ENCODE results near the gene METTL21C.

Gene METTL21C

GRCh38 chr13:102693250-102693649 lies 1.6 kb downstream of the METTL21C start:
- Mint-ChIP-seq H3K4me3 (no peak overlapping the region), H3K27ac (ENCODE audit: low read depth) (no peak overlapping the region), H3K27me3 (peaks cover 79% of the 10 kb centered on the region), H3K4me1 (peaks cover 3% of the 10 kb centered on the region), H3K36me3 (ENCODE audit: insufficient read depth) (no peaks in the 10 kb centered on the region), H3K9me3 (peaks cover 1% of the 10 kb centered on the region)
- no peak for DNase-seq (ENCODE audit: low spot score in 2 of 2)
- ATAC-seq (replicated peaks; ENCODE audit: extremely low read depth, poor library complexity, severe bottlenecking): no peak

- H3K4me3 Mint-ChIP-seq: no peak overlapping the region
- peaks cover 5% of the 10 kb centered on the region for H3K4me1 Mint-ChIP-seq
- H3K27ac Mint-ChIP-seq (ENCODE audit: low read depth): no peak overlapping the region
- no peaks in the 10 kb centered on the region for H3K36me3 Mint-ChIP-seq (ENCODE audit: insufficient read depth)
- ATAC-seq (replicated peaks; ENCODE audit: extremely low read depth, poor library complexity, severe bottlenecking) (no peak), DNase-seq (ENCODE audit: low spot score in 2 of 2) (no peak)
- H3K27me3 Mint-ChIP-seq: peaks cover 71% of the 10 kb centered on the region
- H3K9me3 Mint-ChIP-seq: no peaks in the 10 kb centered on the region
Observed at GRCh38 chr13:102692491-102692826, 2.4 kb downstream of the METTL21C start.

GRCh38 chr13:102690883-102691282 lies 4.0 kb downstream of the METTL21C start:
- H3K27ac Mint-ChIP-seq (ENCODE audit: low read depth): no peak overlapping the region
- H3K4me3 Mint-ChIP-seq: no peak overlapping the region
- DNase-seq (ENCODE audit: low spot score in 2 of 2) (no peak), ATAC-seq (replicated peaks; ENCODE audit: extremely low read depth, poor library complexity, severe bottlenecking) (no peak)
- peaks cover 56% of the 10 kb centered on the region for H3K27me3 Mint-ChIP-seq
- H3K4me1 Mint-ChIP-seq: peaks cover 5% of the 10 kb centered on the region
- no peaks in the 10 kb centered on the region for H3K9me3 Mint-ChIP-seq
- no peaks in the 10 kb centered on the region for H3K36me3 Mint-ChIP-seq (ENCODE audit: insufficient read depth)

- no peaks in the 10 kb centered on the region for H3K36me3 Mint-ChIP-seq (ENCODE audit: insufficient read depth)
- no peak overlapping the region for H3K4me3 Mint-ChIP-seq
- ATAC-seq (replicated peaks; ENCODE audit: extremely low read depth, poor library complexity, severe bottlenecking): no peak
- H3K27me3 Mint-ChIP-seq: peaks cover 31% of the 10 kb centered on the region
- no peaks in the 10 kb centered on the region for H3K9me3 Mint-ChIP-seq
- peaks cover 5% of the 10 kb centered on the region for H3K4me1 Mint-ChIP-seq
- H3K27ac Mint-ChIP-seq (ENCODE audit: low read depth): no peak overlapping the region
- DNase-seq (ENCODE audit: low spot score in 2 of 2): no peak
Observed at GRCh38 chr13:102688306-102688973, 6.4 kb downstream of the METTL21C start.

GRCh38 chr13:102687520-102687919 lies 7.3 kb downstream of the METTL21C start:
- H3K27me3 Mint-ChIP-seq: peaks cover 22% of the 10 kb centered on the region
- DNase-seq (ENCODE audit: low spot score in 2 of 2) (no peak), ATAC-seq (replicated peaks; ENCODE audit: extremely low read depth, poor library complexity, severe bottlenecking) (no peak)
- H3K4me1 Mint-ChIP-seq: peaks cover 5% of the 10 kb centered on the region
- H3K9me3 Mint-ChIP-seq: no peaks in the 10 kb centered on the region
- no peak overlapping the region for H3K27ac Mint-ChIP-seq (ENCODE audit: low read depth)
- no peaks in the 10 kb centered on the region for H3K36me3 Mint-ChIP-seq (ENCODE audit: insufficient read depth)
- H3K4me3 Mint-ChIP-seq: no peak overlapping the region

GRCh38 chr13:102686024-102686423 lies 8.8 kb downstream of the METTL21C start:
- Mint-ChIP-seq H3K4me3 (no peak overlapping the region), H3K4me1 (peaks cover 8% of the 10 kb centered on the region), H3K36me3 (ENCODE audit: insufficient read depth) (peaks cover 2% of the 10 kb centered on the region), H3K27ac (ENCODE audit: low read depth) (no peak overlapping the region), H3K27me3 (peaks cover 7% of the 10 kb centered on the region), H3K9me3 (no peaks in the 10 kb centered on the region)
- ATAC-seq (replicated peaks; ENCODE audit: extremely low read depth, poor library complexity, severe bottlenecking) (no peak), DNase-seq (ENCODE audit: low spot score in 2 of 2) (no peak)

- Mint-ChIP-seq H3K27ac (ENCODE audit: low read depth) (no peak overlapping the region), H3K4me1 (peaks cover 16% of the 10 kb centered on the region), H3K9me3 (no peaks in the 10 kb centered on the region), H3K36me3 (ENCODE audit: insufficient read depth) (peaks cover 11% of the 10 kb centered on the region), H3K27me3 (no peaks in the 10 kb centered on the region), H3K4me3 (no peak overlapping the region)
- ATAC-seq (replicated peaks; ENCODE audit: extremely low read depth, poor library complexity, severe bottlenecking) (no peak), DNase-seq (ENCODE audit: low spot score in 2 of 2) (no peak)
Observed at GRCh38 chr13:102683637-102684036, 11.2 kb downstream of the METTL21C start.

GRCh38 chr13:102682727-102683126 lies 12.1 kb downstream of the METTL21C start:
- H3K27ac Mint-ChIP-seq (ENCODE audit: low read depth): no peak overlapping the region
- peaks cover 19% of the 10 kb centered on the region for H3K36me3 Mint-ChIP-seq (ENCODE audit: insufficient read depth)
- H3K4me3 Mint-ChIP-seq: no peak overlapping the region
- H3K4me1 Mint-ChIP-seq: peaks cover 12% of the 10 kb centered on the region
- DNase-seq (ENCODE audit: low spot score in 2 of 2) (no peak), ATAC-seq (replicated peaks; ENCODE audit: extremely low read depth, poor library complexity, severe bottlenecking) (no peak)
- no peaks in the 10 kb centered on the region for H3K9me3 Mint-ChIP-seq
- no peaks in the 10 kb centered on the region for H3K27me3 Mint-ChIP-seq

GRCh38 chr13:102682211-102682610 lies 12.6 kb downstream of the METTL21C start:
- no peak for DNase-seq (ENCODE audit: low spot score in 2 of 2)
- Mint-ChIP-seq H3K27me3 (no peaks in the 10 kb centered on the region), H3K27ac (ENCODE audit: low read depth) (no peak overlapping the region), H3K9me3 (no peaks in the 10 kb centered on the region), H3K36me3 (ENCODE audit: insufficient read depth) (peaks cover 24% of the 10 kb centered on the region), H3K4me1 (peaks cover 12% of the 10 kb centered on the region), H3K4me3 (no peak overlapping the region)
- no peak for ATAC-seq (replicated peaks; ENCODE audit: extremely low read depth, poor library complexity, severe bottlenecking)

GRCh38 chr13:102680842-102681740 lies 13.8 kb downstream of the METTL21C start:
- Mint-ChIP-seq H3K4me3 (no peak overlapping the region), H3K36me3 (ENCODE audit: insufficient read depth) (peaks cover 30% of the 10 kb centered on the region), H3K9me3 (no peaks in the 10 kb centered on the region), H3K27ac (ENCODE audit: low read depth) (peak overlapping the region; percentile 1), H3K27me3 (no peaks in the 10 kb centered on the region), H3K4me1 (peaks cover 12% of the 10 kb centered on the region)
- DNase-seq (ENCODE audit: low spot score in 2 of 2) (no peak), ATAC-seq (replicated peaks; ENCODE audit: extremely low read depth, poor library complexity, severe bottlenecking) (peak; percentile 54)

- peaks cover 32% of the 10 kb centered on the region for H3K36me3 Mint-ChIP-seq (ENCODE audit: insufficient read depth)
- peak overlapping the region; percentile 1 for H3K27ac Mint-ChIP-seq (ENCODE audit: low read depth)
- no peak overlapping the region for H3K4me3 Mint-ChIP-seq
- H3K9me3 Mint-ChIP-seq: no peaks in the 10 kb centered on the region
- ATAC-seq (replicated peaks; ENCODE audit: extremely low read depth, poor library complexity, severe bottlenecking): no peak
- DNase-seq (ENCODE audit: low spot score in 2 of 2): no peak
- no peaks in the 10 kb centered on the region for H3K27me3 Mint-ChIP-seq
- H3K4me1 Mint-ChIP-seq: peaks cover 12% of the 10 kb centered on the region
Observed at GRCh38 chr13:102680133-102680717, 14.6 kb downstream of the METTL21C start.

- Mint-ChIP-seq H3K4me3 (no peak overlapping the region), H3K27ac (ENCODE audit: low read depth) (peak overlapping the region; percentile 1), H3K36me3 (ENCODE audit: insufficient read depth) (peaks cover 36% of the 10 kb centered on the region), H3K27me3 (no peaks in the 10 kb centered on the region), H3K4me1 (peaks cover 12% of the 10 kb centered on the region), H3K9me3 (no peaks in the 10 kb centered on the region)
- ATAC-seq (replicated peaks; ENCODE audit: extremely low read depth, poor library complexity, severe bottlenecking): no peak
- no peak for DNase-seq (ENCODE audit: low spot score in 2 of 2)
Observed at GRCh38 chr13:102679449-102680132, 15.3 kb downstream of the METTL21C start.
